Caki2 (cell line): Measurements from ENCODE around the gene C9orf72. TPM values are rescaled to one million over a fixed set of nuclear protein-coding genes. Genes with fewer than 3 reads are reported as not detected.
A peak's percentile ranks its signal among the peaks of the same experiment; 100 is the strongest.

Experiments
- DNase-seq: peaks from one replicate; pipeline ENCODE4 v3.0.0-alpha.2; 2015; ENCODE audit warnings: low read depth
- in situ Hi-C: cut with HindIII; loops from 2 replicates; pipeline ENCODE4 v1.10.0; 2016; ENCODE audit warnings: low sequenced_read_pairs, low pct_unique_long_range_greater_than_20kb, mixed read lengths
- total RNA-seq: library from RNA; depleted of rRNA; stranded (reverse); fragments of >200 nt; shearing (Covaris generic); gene quantifications from 2 replicates; pipeline ENCODE4 v1.2.3, GENCODE V29; 2014; ENCODE audit warnings: low replicate concordance

C9orf72 gene
- total RNA-seq, 1 experiment from 2014 or later = 5.2 TPM

DNA sequence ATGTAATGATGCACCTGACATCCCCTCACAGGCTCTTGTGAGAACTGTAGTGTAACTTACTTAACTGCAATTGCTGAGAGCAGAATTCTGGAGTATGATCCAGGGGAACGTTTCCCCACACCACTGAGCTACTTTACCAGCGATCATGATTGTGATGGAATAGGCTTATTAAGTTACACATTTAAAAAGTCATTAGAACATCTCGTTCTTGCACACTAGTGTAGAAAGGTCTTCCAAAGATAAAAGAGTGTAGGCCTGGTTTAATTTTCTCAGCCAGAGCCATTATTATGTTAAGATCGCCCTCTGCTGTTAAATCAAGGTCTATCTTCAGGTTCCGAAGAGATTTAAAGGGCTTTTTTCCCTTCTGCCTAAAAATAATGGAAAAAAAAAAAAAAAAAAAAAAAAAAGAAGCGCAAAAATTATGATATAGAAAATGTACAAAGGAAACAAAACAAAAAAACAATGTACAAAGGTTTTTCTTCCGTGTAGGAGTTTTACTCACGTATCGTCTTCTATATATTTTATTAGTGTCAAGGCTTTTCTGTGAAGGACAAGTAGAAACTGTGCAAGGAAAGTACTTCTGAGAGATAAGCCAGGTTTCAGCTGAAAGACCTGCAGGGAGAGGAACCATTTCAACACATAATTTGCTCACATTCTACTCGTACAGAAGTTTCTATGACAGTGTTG is 25.1 kb downstream of the C9orf72 start:
- peak; percentile 35 for DNase-seq
- in situ Hi-C loops = no loop called here

DNA sequence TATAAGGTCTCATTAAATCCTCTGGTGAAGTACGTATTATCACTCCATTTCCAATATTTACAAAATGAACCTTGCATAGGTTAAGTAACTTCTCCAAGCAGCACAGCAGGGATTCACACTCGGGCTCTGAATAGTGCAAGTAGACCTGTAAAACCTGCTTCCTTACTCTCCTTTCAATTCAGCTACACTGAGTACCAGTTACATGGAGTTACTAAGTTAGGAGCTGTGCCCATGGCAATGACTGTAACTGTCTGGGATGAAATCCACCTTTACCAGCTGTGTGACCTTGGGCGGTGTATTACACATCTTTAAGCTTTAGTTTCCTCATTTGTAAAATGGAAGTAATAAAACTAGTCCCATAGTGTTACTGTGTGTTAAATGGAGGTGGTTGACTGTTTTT is 27.8 kb downstream of the C9orf72 start:
- in situ Hi-C loops = no loop called here
- DNase-seq = no peak

DNA sequence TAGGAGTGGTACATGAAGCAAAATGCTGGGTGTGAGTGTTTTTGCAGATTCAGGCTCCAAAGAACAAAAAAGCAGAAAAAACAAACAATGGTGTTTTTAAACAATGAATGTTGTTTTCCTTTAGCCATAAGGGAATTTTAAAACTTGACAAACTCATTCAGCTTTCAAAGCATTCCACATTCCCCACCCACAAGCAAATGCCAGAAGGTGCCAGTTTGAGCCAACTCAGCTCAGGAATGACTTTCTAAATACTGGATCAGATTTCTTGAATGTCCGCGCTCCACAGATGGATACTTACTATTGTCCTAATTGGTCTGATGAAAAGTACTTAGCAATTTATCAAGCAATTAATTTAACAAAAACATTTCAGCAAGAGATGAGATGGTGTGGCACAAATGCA is 30.8 kb downstream of the C9orf72 start:
- in situ Hi-C loops = no loop called here
- no peak for DNase-seq

DNA sequence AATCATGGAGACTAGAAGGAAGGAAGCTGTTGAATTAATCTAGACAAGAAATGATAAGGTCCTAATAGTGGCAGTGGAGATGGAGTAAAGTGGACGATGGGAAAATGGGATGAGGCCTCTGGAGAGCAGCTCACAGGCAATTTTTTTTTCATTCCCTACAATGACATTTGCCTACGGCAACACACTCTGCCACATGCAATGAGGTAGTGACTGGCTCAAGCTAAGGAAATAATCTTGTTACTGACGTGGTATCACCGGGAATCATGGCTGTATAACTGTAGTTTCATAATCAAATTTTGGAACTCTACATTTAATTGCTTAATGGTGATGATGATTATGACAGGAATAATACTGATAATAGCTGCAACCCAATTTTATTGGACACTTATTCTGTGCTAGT is 31.5 kb downstream of the C9orf72 start:
- no peak for DNase-seq
- in situ Hi-C loops = no loop called here

DNA sequence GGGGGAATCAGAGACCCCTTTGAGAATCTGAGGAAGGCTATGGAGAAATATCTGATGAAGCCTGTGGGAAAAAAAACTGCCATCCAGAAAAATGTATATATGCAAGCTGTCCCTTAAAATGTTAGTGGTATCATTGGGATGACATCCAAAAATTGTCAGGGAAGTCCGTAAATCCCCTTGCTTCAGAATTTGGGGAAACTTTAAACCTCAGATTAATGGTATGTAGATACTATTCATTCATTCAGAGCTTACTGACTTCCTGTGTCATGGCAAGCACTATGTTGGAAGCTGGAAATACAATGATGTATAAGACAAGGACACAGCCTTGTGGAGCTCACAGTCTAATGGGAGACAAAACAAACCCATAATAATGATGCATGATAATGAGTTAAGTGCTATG is 32.8 kb downstream of the C9orf72 start:
- DNase-seq = no peak
- in situ Hi-C loops = no loop called here

DNA sequence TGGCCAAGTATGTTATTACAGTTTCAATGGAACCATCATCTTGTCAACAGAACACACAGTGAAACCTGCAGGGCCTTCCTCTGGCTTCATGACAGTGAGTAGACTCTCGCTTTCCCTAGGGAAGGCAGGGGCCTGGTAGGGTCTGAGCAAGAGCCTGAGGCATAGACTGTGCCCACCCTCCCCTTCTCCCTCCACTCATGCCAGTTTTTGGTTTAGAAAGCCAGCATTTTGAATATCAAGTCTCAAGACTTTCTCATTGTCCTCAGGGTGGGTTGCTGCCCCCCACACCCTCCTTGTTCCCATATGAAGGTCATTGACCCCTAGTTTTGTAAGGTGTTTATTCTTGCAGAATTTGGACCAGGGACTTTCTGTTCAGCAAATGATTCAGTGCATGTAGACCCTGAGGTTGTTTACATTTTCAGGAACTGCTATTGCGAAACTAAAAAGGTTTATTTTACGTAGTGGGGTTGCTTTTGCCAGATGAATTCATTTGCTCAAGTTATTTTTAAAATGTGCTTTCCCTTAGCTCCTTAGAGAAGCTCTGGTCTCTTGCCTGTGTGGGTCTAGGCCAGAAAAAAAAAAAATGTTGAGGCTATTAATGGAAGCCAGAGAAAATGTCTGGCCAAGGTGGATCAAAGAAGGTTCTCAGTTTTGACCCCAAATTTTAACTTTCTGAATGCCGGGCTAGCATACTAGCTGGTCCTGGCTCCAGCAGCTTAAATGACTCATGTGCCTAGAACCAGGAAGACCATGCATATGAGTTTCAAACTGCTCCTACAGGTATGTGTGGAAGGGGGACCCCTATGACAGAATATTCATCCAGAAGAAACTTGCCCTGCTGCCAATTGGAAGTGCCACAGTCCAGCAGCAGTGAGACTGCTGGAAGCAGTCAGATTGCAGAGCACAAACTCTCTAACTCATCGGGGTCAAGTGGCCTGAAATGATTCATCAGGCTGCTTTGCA is 33.5 kb downstream of the C9orf72 start:
- in situ Hi-C loops = no loop called here

DNA sequence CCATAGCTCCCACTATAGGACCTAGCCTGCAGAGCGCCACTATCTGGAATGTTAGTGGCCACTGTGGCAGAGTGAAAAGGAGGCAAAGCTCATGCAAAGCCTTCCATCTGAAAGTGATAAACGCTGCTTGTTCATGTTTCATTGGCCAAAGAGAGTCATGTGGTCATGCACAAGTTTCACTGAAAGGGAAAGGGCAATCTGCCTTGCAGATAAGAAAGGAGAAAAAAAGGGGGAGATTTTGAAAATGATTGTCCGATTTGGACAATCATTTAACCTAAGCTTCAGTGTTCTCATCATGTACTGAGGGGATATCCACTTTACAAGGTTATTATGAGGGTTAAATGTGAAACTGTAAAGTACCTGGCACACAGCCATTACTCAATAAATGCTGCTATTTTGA is 34.6 kb downstream of the C9orf72 start:
- peak; percentile 26 for DNase-seq
- in situ Hi-C loops = no loop called here

More for the DNA sequence above, 33.5 kb downstream of the C9orf72 start:
- DNase-seq = no peak

DNA sequence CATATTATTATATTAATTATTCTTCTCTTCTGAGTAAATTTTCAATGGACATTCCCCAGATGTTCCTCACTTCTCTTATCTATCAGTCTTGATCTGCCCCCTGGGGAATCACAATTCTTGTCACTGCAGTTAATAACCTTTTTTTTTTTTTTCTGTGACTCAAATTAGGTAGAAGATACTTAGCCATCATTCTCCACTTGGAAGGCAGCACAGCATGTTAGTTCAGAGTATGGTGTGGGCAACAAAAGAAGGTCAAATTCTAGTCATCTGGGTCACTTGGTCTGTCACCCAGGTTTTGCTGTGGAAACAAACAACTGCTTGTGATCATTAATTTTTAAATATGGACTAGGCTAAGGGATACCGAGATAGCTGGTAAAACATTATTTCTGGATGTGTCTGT is 35.5 kb downstream of the C9orf72 start:
- in situ Hi-C loops = no loop called here
- DNase-seq = no peak

DNA sequence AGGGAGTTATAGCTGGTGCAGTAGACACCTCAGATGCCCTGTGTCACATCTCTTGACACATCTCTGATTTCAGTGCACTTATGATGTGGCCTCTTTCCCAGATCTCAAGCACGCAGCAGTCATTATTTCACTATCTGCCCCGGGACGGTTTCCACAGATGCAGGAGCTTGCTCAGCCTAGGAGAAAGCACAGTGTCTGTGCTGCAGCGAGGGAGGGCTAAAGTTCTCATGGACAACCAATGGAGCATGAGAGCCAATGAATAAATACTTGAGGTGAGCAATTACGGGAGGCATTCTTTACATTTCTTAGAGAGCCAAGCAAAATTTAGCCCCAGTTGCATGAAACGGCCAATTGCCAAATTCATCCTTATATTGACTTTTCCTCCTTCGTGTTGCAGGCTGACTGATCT is 36.2 kb downstream of the C9orf72 start:
- DNase-seq = peak; percentile 23
- in situ Hi-C loops = no loop called here

DNA sequence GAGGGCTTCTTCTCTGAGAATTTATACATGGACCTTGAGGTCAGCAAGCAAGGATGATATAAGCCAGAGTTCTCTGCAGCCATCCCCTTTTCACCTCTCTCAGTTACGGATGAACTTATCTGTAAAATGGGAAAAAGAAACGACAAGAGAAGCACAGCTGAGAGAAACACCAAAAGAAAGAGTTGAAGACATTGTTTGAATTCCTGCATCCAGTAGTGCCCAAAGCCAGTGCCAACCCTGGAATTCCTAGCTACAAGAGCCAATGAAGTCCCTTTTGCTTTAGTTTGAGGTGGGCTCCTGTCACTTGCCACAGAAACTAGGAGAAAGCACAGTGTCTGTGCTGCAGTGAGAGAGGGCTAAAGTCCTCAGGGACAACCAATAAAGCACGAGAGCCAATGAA is 37.1 kb downstream of the C9orf72 start:
- DNase-seq = no peak
- in situ Hi-C loops = no loop called here

DNA sequence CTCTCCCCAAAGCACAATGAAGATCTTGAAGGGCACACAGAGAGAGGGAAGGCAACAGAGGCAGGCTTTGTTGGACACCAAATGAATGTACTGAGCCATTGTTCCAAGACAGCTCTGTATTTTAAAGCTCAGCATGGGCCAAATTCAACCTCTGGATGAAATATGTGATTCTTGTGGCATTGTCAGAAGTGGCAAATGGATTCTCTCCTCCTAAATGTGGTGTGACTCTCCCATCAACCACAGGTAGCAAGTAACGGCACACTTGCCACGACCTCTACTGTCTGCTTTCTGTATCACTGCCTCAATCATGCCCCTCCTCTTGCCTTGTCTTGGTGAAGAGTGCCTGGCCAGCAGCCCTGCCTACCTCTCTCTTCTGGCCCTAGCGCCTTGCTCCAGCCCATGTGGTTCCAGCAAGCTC is 37.6 kb downstream of the C9orf72 start:
- no peak for DNase-seq
- in situ Hi-C loops = no loop called here

DNA sequence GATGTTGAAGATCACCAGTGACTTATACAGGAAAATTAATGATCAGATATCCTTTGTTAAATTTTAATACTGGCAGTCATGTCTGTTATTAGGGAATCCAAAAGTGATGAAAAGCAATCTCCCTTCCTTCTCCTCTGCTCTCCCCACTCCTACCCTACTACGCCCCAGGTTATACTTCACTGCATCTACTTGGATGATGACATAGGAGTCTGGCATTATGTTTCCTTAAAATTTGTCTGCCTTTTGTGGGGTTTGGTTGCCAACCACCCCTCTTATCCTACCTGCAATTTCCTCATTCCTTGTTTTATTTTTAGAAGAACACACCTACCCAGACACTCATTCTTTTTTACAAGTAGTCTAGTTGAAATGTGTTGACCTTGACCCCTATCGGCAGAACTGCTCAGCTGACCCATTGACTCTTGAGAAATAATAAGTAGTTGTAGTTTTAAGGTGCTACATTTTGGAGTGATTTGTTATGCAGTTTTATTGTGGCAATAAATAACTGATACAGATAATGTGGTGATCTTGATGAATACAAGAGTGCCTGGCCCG is 38.5 kb downstream of the C9orf72 start:
- DNase-seq = no peak
- in situ Hi-C loops = no loop called here

DNA sequence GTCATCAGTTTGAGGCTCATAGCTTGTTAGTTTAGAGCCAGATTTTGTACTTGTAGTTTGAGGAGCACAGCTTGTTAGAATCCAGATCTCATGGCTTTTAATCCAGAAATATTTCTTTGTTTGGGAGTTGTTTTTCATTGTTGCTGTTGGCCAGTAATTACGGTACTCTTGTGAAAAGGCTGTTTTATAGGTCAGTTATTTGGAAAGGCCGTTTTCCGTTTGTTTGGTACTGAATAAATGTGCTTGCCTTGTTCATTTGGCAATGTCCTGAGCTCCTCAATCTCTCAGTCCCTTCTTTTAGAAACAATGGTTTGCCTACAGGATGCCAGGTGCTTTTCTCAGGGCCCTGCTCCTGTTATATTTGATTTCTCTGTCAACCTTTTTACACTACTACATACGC is 39.1 kb downstream of the C9orf72 start:
- in situ Hi-C loops = no loop called here
- no peak for DNase-seq

DNA sequence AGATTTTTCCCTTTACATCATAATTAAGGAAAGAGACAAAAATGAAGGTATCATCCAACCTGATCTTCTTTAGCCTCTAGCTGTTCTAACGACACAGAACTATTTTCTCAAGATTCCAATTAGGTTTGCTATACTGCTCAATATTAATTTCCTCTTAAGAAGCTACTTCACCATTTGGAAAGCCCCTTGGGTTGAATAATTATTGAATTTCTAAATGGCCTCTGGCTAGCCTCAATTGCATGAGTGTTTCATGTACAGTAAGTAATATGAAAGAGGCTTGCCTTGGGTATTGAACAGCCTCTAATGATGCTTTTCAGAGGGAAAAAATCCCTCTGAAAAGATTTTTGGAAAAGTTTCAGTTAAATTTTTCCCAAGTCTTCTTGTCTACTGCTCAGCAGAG is 40.0 kb downstream of the C9orf72 start:
- in situ Hi-C loops = no loop called here
- DNase-seq = no peak

DNA sequence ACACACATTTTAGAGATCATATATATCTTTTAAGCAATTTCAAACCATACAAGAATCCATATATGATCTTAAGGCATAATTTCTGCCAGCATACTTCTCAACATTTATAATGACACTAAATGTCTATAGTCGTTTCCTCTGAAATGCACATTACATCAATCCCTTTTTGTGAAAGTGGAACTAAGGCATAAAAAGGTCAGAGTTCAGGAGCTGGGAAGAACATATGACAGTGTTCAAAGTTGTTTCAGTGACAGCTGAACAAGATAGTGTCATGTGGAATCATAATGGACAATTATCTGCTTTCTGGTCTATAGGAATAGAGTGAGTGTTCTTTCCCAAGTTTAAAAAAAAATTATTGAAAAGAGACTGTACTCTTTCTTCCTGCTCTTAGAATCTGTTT is 41.2 kb downstream of the C9orf72 start:
- in situ Hi-C loops = no loop called here
- DNase-seq = no peak

DNA sequence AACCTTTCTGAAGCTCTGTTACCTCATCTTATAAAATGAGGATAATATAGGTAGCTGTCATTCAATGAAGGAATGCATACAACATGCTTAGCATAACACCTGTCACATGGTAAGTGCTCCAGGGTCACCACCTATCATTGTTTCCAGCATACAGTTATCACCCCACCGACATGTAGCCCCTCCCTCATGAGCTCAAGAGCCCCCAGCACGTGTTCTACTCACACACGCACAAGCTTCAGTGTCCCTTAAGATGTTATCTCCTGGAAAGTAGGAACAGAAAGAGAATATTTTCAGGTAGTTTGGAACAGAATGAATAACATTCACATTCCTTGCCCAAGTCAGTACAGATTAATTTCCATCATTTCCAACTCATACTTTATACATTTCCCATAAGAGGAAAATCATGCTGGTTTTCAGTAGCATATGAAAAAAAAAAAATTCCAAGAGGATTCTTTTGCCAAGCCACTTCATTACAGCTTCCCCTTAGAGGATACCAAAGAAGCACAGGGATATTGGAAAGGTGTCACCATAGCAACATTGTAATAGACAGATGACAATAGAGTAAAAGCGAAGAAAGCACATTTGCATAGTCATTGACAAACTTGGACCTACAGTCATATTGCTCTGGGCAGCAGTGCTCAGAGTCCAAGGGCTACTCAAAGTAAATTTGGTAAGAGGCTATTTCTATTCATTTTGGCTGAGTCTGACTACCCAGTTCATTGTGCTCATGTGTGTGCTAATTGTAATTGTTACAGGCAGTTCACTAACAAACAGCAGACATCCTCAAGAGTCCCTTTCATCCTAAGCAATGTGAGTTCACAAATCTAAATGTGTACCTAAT is 42.1 kb downstream of the C9orf72 start:
- in situ Hi-C loops = no loop called here
- no peak for DNase-seq

DNA sequence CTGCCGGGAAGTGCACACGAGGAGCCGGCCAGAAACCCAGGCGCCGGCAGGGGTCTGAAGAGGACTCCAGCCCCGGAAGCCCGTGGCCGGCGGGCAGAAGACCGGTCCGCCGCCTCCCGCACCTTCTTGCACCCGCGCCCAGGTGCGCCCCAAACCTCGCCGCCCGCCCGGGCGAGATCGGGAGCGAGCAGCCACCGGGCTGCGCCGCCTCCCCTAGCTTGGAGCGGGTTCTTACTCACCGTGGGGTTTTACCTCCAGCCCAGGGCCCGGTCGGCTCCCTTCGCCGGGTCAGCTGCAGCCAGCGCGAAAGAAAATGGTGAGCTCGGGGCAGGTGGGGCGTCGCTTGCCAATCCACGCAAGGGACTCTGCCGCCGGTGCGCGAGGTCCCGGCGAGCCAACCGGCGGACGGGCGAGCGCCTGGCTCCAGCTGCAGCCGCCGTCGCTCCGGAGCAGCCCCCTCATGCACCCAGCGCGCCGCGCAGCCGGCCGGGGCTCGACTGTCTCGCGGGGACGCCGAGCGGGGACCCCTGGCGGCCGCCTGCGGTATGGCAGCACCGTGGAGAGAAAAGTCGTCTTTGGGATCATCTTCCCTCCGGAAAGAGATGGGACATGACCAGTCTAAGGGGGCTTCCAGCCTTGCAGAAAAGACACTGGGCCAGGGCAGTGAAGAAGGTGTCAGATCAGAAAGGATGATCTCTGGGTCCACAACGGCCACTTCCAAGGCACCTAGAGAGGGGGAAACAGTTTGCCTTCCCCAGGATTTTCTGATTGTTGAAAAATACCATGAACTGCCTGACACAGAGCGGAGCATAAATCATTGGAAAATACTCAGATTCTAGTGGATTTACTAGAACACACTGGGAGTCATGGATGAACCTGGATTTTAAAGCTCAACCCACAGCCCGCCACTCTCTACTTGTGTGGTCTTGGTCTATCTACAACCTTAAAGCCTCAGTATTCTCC is 43.7 kb downstream of the C9orf72 start, which contains the start of gene MOB3B:
MOB3B (minus strand) TSS at position 499 of the 963 bp plus-strand sequence. CDS start 74,264 bp downstream, outside the sequence.
- in situ Hi-C loops = no loop called here
- DNase-seq = peak; percentile 55
